Adipocyte (in vitro differentiated cells): ENCODE results near the gene CHAD.
"Not testable (repeated sequence)": the region's sequence is repeated elsewhere in the genome, so short reads cannot be mapped to it uniquely, and the experiment has no call there.

Experiments used
- DNase-seq: peaks from one replicate; pipeline ENCODE4 v3.0.0-alpha.2; 2015; ENCODE audit warnings: low read depth
- H3K27me3 ChIP-seq: replicated peaks from 2 replicates; pipeline ENCODE4 v1.7.0; 2013; ENCODE audit warnings: mild to moderate bottlenecking, low read length, moderate library complexity; ENCODE audit not compliant: control insufficient read depth, insufficient read depth
- H3K36me3 ChIP-seq: 2 replicates; pipeline ENCODE4 v1.7.0; 2013; ENCODE audit warnings: low read length, mild to moderate bottlenecking, moderate library complexity; ENCODE audit not compliant: control insufficient read depth, insufficient read depth, severe bottlenecking
- H3K4me1 ChIP-seq: 2 replicates; pipeline ENCODE4 v1.7.0; 2013; ENCODE audit warnings: mild to moderate bottlenecking, low read length, moderate library complexity; ENCODE audit not compliant: control insufficient read depth, insufficient read depth
- H3K4me3 ChIP-seq: 2 replicates; pipeline ENCODE4 v1.7.0; 2013; ENCODE audit warnings: mild to moderate bottlenecking, low read length, moderate library complexity
- H3K9ac ChIP-seq: 2 replicates; pipeline ENCODE4 v1.7.0; 2013; ENCODE audit warnings: mild to moderate bottlenecking, low read length, moderate library complexity
- H3K9me3 ChIP-seq: 2 replicates; pipeline ENCODE4 v1.7.0; 2013; ENCODE audit warnings: mild to moderate bottlenecking, low read length, moderate library complexity; ENCODE audit not compliant: control insufficient read depth

Gene CHAD

DNA sequence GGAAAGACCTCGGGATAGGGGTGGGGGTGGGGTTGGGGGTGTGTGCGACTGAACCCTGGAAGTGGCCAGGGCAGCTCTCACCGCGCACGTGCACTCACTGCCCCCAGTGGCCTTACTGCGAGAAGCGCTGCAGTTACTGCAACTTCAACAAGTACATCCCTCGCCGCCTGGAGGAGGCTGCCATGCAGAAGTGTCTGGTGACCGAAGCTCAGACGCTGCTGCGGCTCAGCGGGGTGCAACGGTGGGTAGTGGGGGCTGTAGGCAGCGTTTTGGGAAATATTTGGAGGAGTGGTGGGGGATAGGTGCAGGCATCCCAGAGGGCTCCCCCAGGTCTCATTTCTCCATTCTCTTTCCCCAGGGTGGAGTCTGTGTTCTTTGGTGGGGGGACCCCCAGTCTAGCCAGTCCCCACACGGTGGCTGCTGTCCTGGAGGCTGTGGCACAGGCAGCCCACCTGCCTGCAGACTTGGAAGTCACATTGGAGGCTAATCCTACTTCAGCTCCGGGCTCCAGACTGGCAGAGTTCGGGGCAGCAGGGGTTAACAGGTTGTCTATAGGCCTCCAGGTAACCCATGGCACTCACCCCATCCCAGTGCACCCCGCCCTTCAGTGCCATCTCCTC, 11.0 kb upstream of the CHAD start:
- DNase-seq = peak; percentile 79
- no peaks in the 10 kb centered on the region for H3K9me3 ChIP-seq
- peak overlapping the region; percentile 90 for H3K4me3 ChIP-seq
- H3K4me1 ChIP-seq = peaks cover 48% of the 10 kb centered on the region
- no peaks in the 10 kb centered on the region for H3K27me3 ChIP-seq
- peak overlapping the region; percentile 87 for H3K9ac ChIP-seq
- H3K36me3 ChIP-seq = peaks cover 28% of the 10 kb centered on the region

DNA sequence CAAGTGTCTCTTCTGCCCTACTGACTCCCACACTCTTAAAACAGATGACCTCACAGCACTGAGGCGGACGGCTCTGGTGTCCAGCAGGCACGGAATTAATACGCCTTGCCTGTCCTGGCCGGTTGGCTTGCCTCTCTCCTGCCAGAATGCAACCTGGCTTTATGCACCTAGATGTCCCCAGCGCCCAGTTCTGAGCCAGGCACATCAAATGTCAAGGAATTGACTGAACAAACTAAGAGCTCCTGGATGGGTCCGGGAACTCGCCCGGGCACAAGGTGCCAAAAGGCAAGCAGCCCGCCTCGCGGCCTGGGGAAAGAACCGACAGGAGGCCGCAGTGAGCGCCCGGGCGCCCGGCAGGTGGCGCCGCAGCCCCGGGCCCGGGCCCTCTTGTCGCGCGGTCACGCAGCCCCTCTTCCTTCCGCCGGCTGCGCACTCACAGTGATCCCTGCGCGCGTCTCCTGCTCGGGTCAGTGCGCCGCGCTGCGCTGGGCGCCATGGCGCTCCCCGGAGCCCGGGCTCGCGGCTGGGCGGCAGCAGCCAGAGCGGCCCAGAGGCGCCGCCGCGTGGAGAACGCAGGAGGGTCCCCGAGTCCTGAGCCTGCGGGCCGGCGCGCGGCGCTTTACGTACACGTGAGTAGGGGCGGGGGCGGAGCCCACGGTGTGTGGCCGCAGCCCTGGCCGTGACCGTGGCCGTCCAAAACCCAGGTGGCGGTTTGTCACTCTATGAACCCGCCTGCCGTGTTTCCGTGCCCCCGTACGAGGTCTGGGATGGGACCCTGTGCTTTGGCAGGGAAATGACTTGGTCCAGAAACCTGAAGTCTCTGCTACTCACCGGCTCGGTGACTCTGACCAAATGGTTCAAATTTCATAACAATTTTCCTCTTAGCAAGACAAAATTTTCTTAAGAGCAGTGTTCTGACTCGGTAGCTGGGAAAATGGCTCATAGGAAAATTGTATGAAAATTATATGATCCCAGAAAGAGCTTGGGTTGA, 10.0 kb upstream of the CHAD start, which contains the start of gene RSAD1:
Gene RSAD1, plus strand, starts transcription at position 470 of the 991 bp plus-strand sequence. Its CDS starts 25 bp downstream, at position 495.
- Histone ChIP-seq H3K36me3 (peaks cover 28% of the 10 kb centered on the region), H3K27me3 (no peaks in the 10 kb centered on the region), H3K4me3 (peak within 1 kb of the TSS; percentile 90), H3K4me1 (peaks cover 39% of the 10 kb centered on the region), H3K9me3 (no peaks in the 10 kb centered on the region), H3K9ac (peak within 1 kb of the TSS; percentile 87)
- peak; percentile 92 for DNase-seq

DNA sequence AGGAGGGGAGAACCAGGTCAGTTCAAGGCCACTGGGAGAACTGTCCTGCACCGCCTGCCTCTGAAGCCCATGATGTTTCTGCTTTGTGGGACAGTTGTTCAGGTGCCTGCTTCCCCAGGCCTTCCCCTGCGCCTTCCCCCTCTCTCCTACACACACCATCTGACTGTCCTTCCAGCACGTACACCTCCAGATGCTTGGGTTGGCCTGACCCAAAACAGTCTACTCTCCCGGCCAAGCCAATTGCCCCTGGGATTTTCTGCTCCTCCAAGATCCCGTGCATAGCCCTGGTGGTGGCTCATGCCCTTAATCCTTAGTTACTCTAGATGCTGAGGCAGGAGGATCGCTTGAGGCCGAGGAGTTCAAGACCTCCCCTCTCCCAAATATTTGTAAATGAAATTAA, 9.3 kb upstream of the CHAD start:
- Histone ChIP-seq H3K9ac (peak overlapping the region; percentile 87), H3K27me3 (no peaks in the 10 kb centered on the region), H3K4me3 (peak overlapping the region; percentile 90), H3K36me3 (peaks cover 31% of the 10 kb centered on the region), H3K4me1 (peaks cover 32% of the 10 kb centered on the region), H3K9me3 (no peaks in the 10 kb centered on the region)
- DNase-seq = no peak

DNA sequence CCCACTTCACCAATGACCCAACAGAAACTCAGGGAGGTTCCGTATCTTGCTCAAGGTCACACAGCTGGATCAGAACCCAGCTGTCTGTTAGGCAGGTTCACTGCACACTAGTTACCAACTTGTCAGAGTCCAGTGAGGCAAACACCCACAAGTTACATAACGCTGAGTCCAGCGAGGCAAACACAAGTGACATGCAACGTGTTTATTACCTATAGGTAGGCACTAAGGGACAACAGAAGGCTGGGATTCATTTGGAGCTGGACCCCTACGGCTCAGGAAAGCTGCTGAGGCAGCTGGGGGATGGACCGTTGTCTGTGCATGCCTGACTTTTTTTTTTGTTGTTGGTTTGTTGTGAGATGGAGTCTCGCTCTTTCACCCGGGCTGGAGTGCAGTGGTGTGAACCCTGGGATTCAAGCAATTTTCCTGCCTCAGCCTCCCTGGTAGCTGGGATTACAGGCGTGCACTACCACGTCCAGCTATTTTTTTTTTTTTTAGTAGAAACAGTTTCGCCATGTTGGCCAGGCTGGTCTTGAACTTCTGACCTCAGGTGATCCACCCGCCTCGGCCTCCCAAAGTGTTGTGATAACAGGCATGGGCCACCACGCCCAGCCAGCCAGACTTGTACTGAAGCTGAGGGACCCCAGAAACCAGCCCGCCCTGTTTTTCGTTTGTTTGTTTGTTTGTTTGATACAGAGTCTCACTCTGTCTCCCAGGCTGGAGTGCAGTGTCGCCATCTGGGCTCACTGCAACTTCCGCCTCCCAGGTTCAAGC, 8.1 kb upstream of the CHAD start:
- peaks cover 22% of the 10 kb centered on the region for H3K4me1 ChIP-seq
- no peak overlapping the region for H3K9ac ChIP-seq
- H3K9me3 ChIP-seq = no peaks in the 10 kb centered on the region
- no peak for DNase-seq
- no peaks in the 10 kb centered on the region for H3K27me3 ChIP-seq
- H3K36me3 ChIP-seq = peaks cover 36% of the 10 kb centered on the region
- H3K4me3 ChIP-seq = no peak overlapping the region

DNA sequence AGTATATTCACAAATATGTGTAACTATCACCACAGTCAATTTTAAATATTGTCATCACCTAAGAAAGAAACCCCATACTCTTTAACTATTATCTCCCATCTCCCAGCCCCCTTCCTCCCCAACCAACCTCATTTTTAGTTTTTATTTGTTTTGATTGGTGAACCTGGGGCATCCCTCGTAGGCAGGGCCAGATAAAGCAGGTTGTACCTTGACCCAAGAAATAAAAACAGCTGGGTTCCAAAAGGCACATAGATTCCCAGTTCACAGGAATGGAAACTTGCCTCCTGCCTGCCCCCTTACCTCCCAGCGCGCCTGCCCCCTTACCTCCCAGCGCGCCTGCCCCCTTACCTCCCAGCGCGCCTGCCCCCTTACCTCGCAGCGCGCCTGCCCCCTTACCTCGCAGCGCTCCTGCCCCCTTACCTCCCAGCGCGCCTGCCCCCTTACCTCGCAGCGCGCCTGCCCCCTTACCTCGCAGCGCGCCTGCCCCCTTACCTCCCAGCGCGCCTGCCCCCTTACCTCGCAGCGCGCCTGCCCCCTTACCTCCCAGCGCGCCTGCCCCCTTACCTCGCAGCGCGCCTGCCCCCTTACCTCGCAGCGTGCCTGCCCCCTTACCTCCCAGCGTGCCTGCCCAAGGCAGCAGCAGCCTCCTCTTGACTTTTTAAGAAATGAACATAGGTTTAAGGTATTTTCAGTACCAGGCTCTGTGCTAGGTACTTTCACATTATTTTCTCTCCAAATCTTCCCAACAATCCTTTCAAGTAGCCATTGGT, 7.3 kb upstream of the CHAD start:
- H3K27me3 ChIP-seq, H3K9me3 ChIP-seq, DNase-seq, H3K4me3 ChIP-seq, H3K9ac ChIP-seq: not testable (repeated sequence)
- Histone ChIP-seq H3K36me3 (peaks cover 44% of the 10 kb centered on the region), H3K4me1 (peaks cover 20% of the 10 kb centered on the region)

DNA sequence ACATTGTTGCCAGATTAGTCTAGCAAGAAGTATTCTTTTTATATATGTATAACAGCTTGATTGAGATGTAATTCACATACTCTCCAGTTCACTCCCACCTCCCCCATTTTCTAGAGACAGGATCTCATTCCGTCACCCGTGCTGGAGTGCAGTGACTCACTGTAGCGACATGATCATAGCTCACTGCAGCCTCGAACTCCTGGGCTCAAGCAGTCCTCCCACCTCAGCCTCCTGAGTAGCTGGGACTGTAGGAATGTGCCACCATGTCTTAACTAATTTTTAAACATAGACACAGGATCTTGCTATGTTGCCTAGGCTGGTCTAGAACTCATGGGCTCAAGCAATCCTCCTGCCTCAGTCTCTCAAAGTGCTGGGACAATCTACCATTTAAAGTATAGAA, 6.7 kb upstream of the CHAD start:
- Histone ChIP-seq H3K9ac (no peak overlapping the region), H3K36me3 (peaks cover 47% of the 10 kb centered on the region), H3K9me3 (no peaks in the 10 kb centered on the region), H3K4me3 (no peak overlapping the region), H3K4me1 (peaks cover 20% of the 10 kb centered on the region), H3K27me3 (no peaks in the 10 kb centered on the region)
- no peak for DNase-seq

DNA sequence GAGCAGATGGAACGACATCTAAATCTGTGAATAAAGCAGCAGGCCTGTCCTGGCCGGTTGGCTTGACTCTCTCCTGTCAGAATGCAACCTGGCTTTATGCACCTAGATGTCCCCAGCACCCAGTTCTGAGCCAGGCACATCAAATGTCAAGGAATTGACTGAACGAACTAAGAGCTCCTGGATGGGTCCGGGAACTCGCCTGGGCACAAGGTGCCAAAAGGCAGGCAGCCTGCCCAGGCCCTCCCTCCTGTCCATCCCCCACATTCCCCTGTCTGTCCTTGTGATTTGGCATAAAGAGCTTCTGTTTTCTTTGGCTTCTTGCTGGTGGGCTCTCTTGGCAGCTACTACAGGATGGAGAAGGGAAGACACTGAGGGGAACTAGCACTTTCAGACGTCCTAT, 5.8 kb upstream of the CHAD start:
- Histone ChIP-seq H3K4me1 (peaks cover 13% of the 10 kb centered on the region), H3K9ac (no peak overlapping the region), H3K27me3 (no peaks in the 10 kb centered on the region), H3K9me3 (no peaks in the 10 kb centered on the region), H3K36me3 (peaks cover 47% of the 10 kb centered on the region), H3K4me3 (no peak overlapping the region)
- no peak for DNase-seq

DNA sequence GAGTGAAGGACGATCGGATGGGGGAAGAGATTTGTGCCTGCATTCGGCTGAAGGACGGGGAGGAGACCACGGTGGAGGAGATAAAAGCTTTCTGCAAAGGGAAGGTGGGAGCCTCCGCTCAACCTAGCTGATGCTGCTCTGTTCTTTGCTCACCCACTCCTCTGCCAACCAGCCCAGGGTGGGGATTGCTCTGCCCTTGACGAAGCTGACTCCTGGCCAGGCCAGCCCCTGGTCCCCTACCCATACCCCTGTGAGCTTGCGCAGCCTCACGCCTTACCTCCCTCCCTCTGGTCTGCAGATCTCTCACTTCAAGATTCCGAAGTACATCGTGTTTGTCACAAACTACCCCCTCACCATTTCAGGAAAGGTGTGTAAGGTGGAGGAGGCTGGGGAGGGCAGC, 5.2 kb upstream of the CHAD start:
- no peaks in the 10 kb centered on the region for H3K27me3 ChIP-seq
- no peak overlapping the region for H3K9ac ChIP-seq
- H3K4me1 ChIP-seq = peaks cover 12% of the 10 kb centered on the region
- no peak for DNase-seq
- H3K9me3 ChIP-seq = no peaks in the 10 kb centered on the region
- peaks cover 47% of the 10 kb centered on the region for H3K36me3 ChIP-seq
- no peak overlapping the region for H3K4me3 ChIP-seq

DNA sequence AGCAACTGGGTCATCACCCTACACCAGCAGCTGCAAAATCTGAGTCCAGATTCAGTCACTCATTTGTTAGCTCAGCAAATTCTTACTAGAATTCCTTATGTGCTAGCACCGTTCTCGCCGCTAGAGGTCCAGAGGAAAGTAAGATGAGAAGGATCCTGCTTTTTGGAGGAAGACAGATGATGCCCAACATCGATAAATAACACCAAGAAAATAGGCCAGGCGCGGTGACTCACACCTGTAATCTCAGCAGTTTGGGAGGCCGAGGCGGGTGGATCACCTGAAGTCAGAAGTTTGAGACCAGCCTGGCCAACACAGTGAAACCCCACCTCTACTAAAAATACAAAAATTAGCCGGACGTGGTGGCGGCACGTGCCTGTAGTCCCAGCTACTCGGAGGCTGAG, 4.1 kb upstream of the CHAD start:
- H3K4me1 ChIP-seq, H3K27me3 ChIP-seq, H3K9me3 ChIP-seq, H3K4me3 ChIP-seq, H3K9ac ChIP-seq: not testable (repeated sequence)
- peaks cover 54% of the 10 kb centered on the region for H3K36me3 ChIP-seq
- peak; percentile 65 for DNase-seq

DNA sequence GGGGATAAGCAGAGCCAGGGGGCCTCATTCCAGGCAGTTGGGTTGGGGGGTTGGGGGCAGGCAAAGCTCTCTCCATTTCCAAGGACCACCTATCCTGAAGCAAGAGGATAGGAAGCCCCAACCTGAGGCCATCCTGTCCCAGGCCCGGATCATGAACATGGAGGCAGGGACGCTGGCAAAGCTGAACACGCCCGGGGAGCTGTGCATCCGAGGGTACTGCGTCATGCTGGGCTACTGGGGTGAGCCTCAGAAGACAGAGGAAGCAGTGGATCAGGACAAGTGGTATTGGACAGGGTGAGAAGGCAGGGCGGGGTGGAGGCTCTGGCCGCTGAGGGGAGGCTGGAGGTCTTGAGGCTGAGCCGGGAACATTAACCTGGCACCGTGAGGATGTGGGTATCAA, 3.6 kb upstream of the CHAD start:
- DNase-seq = no peak
- H3K9me3 ChIP-seq = no peaks in the 10 kb centered on the region
- no peak overlapping the region for H3K4me3 ChIP-seq
- peaks cover 12% of the 10 kb centered on the region for H3K27me3 ChIP-seq
- H3K36me3 ChIP-seq = peaks cover 55% of the 10 kb centered on the region
- peaks cover 5% of the 10 kb centered on the region for H3K4me1 ChIP-seq
- no peak overlapping the region for H3K9ac ChIP-seq
